GM21423 (cell line): ENCODE data around the gene AQP1.

ENCODE experiments used
- ATAC-seq: cut with Tn5 transposase; IDR thresholded peaks from one replicate; pipeline ENCODE4 v1.9.1; 2021; ENCODE audit warnings: mild to moderate bottlenecking, moderate library complexity; ENCODE audit not compliant: unreplicated experiment

AQP1 gene

GRCh38 chr7:30905078-30906012 lies 6.3 kb upstream of the AQP1 start:
- ATAC-seq = no peak

- no peak for ATAC-seq
These were observed 5.6 kb upstream of the AQP1 start for GRCh38 chr7:30906014-30906413.

GRCh38 chr7:30906515-30907240 lies 5.0 kb upstream of the AQP1 start:
- no peak for ATAC-seq

GRCh38 chr7:30907527-30908267 lies 4.0 kb upstream of the AQP1 start:
- no peak for ATAC-seq

- no peak for ATAC-seq
These were observed 3.0 kb upstream of the AQP1 start for GRCh38 chr7:30908681-30909080.

- no peak for ATAC-seq
These were observed 2.2 kb upstream of the AQP1 start for GRCh38 chr7:30909431-30909830.

GRCh38 chr7:30910411-30911073 lies 1.1 kb upstream of the AQP1 start:
- no peak for ATAC-seq

GRCh38 chr7:30911133-30911532 lies 520 bp upstream of the AQP1 start:
- ATAC-seq = no peak

- no peak for ATAC-seq
These were observed 523 bp downstream of the AQP1 start for GRCh38 chr7:30912021-30912730.

GRCh38 chr7:30912731-30912985 lies 1.0 kb downstream of the AQP1 start:
- no peak for ATAC-seq

GRCh38 chr7:30912986-30913811 lies 1.5 kb downstream of the AQP1 start:
- ATAC-seq = no peak

- no peak for ATAC-seq
These were observed 2.3 kb downstream of the AQP1 start for GRCh38 chr7:30913821-30914515.

- ATAC-seq = no peak
These were observed 2.9 kb downstream of the AQP1 start for GRCh38 chr7:30914596-30914995.

- ATAC-seq = no peak
These were observed 3.5 kb downstream of the AQP1 start for GRCh38 chr7:30915005-30915601.

GRCh38 chr7:30915751-30916150 lies 4.1 kb downstream of the AQP1 start:
- ATAC-seq = no peak

GRCh38 chr7:30916255-30916654 lies 4.6 kb downstream of the AQP1 start:
- ATAC-seq = no peak

- no peak for ATAC-seq
These were observed 5.1 kb downstream of the AQP1 start for GRCh38 chr7:30916767-30917166.

GRCh38 chr7:30917216-30917893 lies 5.7 kb downstream of the AQP1 start:
- ATAC-seq = no peak
